Retinal pigment epithelial cell (primary cell): Measurements from ENCODE around the gene HPX.

Experiments used
- DNase-seq: peaks from one replicate; pipeline ENCODE4 v3.0.0-alpha.2; 2010; ENCODE audit warnings: low read depth
- H3K4me3 ChIP-seq: 2 replicates; pipeline ENCODE4 v1.5.1; 2011; ENCODE audit warnings: mild to moderate bottlenecking, low read length, control low read depth, moderate library complexity
- TF ChIP-seq, protein P1 (sequence below): conservative IDR thresholded peaks from 2 replicates; pipeline ENCODE4 v1.5.1; 2011; ENCODE audit warnings: low read depth, low read length, control low read depth, inconsistent platforms

Gene HPX

GRCh38 chr11:6417907-6418556 is 22.8 kb downstream of the HPX start:
- DNase-seq = no peak
- TF ChIP-seq, protein P1, sequence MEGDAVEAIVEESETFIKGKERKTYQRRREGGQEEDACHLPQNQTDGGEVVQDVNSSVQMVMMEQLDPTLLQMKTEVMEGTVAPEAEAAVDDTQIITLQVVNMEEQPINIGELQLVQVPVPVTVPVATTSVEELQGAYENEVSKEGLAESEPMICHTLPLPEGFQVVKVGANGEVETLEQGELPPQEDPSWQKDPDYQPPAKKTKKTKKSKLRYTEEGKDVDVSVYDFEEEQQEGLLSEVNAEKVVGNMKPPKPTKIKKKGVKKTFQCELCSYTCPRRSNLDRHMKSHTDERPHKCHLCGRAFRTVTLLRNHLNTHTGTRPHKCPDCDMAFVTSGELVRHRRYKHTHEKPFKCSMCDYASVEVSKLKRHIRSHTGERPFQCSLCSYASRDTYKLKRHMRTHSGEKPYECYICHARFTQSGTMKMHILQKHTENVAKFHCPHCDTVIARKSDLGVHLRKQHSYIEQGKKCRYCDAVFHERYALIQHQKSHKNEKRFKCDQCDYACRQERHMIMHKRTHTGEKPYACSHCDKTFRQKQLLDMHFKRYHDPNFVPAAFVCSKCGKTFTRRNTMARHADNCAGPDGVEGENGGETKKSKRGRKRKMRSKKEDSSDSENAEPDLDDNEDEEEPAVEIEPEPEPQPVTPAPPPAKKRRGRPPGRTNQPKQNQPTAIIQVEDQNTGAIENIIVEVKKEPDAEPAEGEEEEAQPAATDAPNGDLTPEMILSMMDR = no peak

DNA sequence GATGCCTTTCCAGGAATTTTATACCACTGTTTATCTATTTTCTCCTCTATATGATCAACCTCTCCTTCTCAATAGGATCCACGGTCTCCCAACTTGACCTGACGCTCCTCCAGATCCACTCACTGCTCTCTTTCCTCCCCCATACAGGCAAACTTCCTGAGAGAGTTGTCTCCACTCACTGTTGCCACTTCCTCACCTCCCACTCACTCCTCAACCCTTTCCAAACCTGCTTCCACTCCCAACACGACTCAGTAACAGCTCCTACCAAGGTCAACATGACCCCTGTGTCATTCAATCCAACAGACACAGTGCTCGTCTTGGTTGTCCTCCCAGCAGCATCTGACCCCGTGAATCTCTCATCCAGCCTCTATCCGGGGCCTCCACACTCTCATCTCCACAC is 25.0 kb downstream of the HPX start:
- TF ChIP-seq, protein P1 = no peak
- H3K4me3 ChIP-seq = no peak overlapping the region
- no peak for DNase-seq

More at GRCh38 chr11:6417907-6418556, 22.8 kb downstream of the HPX start:
- peak overlapping the region; percentile 51 for H3K4me3 ChIP-seq

GRCh38 chr11:6414874-6415328 is 25.9 kb downstream of the HPX start:
- no peak for DNase-seq
- H3K4me3 ChIP-seq = no peak overlapping the region
- TF ChIP-seq, protein P1 = no peak

DNA sequence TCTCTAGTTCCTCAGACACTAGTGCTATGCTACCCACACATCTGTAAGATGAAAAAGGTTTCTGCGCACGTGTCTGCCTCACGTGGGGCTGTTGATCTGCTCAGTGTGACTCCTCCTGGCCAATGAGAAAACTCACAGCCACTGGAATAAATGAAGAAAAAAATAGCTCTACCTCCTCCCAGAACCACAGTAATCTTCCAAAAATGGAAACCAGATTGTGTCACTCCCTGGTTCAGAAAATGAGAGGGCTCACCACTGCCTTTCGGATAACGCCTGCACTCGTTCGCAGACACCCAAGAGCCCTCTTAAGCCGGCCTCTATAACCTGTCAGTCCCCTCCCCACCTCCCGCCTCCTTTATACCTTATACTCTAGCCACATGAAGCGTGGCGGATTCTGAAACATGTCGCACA is 27.0 kb downstream of the HPX start:
- no peak for DNase-seq
- TF ChIP-seq, protein P1 = no peak
- H3K4me3 ChIP-seq = no peak overlapping the region

- DNase-seq = no peak
- TF ChIP-seq, protein P1 = no peak
- no peak overlapping the region for H3K4me3 ChIP-seq
Observed at GRCh38 chr11:6411594-6412031, 29.2 kb downstream of the HPX start.

DNA sequence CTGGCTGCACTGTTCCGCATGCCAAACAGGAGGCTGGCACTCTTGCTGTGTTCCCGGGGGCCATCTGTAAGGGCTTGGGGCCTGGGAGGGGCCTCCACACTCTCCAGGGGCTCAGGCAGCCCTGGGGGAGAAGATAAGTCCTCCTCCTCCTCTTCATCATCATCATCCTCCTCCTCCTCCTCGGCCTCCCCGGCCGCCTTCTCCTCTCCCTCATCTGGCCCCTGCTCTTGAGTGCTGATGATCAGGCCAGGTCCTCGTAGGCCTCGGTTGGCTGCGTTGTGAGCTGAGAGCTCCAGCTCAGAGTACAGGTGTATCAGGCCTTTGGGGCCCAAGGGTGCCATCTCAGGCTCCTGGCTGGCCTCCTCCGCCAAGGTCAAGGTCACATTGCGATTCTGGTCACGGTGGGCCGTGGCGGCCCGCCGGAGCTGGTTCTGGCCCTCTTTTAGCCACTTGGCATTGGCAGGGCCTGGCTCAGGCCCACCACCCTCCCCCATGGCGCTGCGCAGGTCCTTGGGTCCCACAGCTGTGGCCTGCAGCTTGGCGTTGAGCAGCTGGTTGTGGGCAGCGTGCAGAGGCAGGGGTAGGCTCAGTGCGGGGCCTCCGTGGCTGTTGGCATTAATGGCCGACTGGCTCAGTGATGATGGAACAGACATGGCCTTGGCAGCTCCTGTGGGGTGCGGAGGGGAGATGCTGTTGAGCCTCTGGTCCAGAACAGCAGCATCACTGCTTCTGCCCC is 29.9 kb downstream of the HPX start:
- TF ChIP-seq, protein P1 = no peak
- no peak for DNase-seq
- no peak overlapping the region for H3K4me3 ChIP-seq

GRCh38 chr11:6406370-6406769 is 34.4 kb downstream of the HPX start:
- DNase-seq = no peak
- H3K4me3 ChIP-seq = no peak overlapping the region
- TF ChIP-seq, protein P1 = no peak
